ENCODE data around the gene VOPP1. TPM values are rescaled to one million over a fixed set of nuclear protein-coding genes. Genes with fewer than 3 reads are reported as not detected.

Gene VOPP1
- total RNA-seq, 6 experiments from 2014 or later, result 103 to 135 (median 122) TPM

- Mint-ChIP-seq H3K27me3 (ENCODE audit: insufficient read depth) (peaks cover 2% of the 10 kb centered on the region), H3K36me3 (ENCODE audit: low read depth) (no peaks in the 10 kb centered on the region; the same call in 1 of the 2 replicates), H3K4me1 (ENCODE audit: low read depth) (peaks cover 25% of the 10 kb centered on the region), H3K27ac (no peak overlapping the region), H3K4me3 (no peak overlapping the region), H3K9me3 (no peaks in the 10 kb centered on the region)
- no peak for DNase-seq
- TF ChIP-seq, protein P1, sequence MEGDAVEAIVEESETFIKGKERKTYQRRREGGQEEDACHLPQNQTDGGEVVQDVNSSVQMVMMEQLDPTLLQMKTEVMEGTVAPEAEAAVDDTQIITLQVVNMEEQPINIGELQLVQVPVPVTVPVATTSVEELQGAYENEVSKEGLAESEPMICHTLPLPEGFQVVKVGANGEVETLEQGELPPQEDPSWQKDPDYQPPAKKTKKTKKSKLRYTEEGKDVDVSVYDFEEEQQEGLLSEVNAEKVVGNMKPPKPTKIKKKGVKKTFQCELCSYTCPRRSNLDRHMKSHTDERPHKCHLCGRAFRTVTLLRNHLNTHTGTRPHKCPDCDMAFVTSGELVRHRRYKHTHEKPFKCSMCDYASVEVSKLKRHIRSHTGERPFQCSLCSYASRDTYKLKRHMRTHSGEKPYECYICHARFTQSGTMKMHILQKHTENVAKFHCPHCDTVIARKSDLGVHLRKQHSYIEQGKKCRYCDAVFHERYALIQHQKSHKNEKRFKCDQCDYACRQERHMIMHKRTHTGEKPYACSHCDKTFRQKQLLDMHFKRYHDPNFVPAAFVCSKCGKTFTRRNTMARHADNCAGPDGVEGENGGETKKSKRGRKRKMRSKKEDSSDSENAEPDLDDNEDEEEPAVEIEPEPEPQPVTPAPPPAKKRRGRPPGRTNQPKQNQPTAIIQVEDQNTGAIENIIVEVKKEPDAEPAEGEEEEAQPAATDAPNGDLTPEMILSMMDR (IDR thresholded peaks at IDR 0.05), result no peak
Measured at GRCh38 chr7:55435466-55435865, 136.8 kb downstream of the VOPP1 start.

- H3K4me3 Mint-ChIP-seq, result no peak overlapping the region
- no peaks in the 10 kb centered on the region for H3K9me3 Mint-ChIP-seq
- H3K36me3 Mint-ChIP-seq (ENCODE audit: low read depth), result no peaks in the 10 kb centered on the region; the same call in 1 of the 2 replicates
- H3K27ac Mint-ChIP-seq, result no peak overlapping the region
- DNase-seq, result peak; percentile 43
- peaks cover 1% of the 10 kb centered on the region; the same call in 1 of the 2 replicates for H3K4me1 Mint-ChIP-seq (ENCODE audit: low read depth)
- TF ChIP-seq, protein P1 (IDR thresholded peaks at IDR 0.05), result peak; percentile 73
- no peaks in the 10 kb centered on the region; the same call in 1 of the 2 replicates for H3K27me3 Mint-ChIP-seq (ENCODE audit: insufficient read depth)
Measured at GRCh38 chr7:55432939-55433784, 139.1 kb downstream of the VOPP1 start.

DNA sequence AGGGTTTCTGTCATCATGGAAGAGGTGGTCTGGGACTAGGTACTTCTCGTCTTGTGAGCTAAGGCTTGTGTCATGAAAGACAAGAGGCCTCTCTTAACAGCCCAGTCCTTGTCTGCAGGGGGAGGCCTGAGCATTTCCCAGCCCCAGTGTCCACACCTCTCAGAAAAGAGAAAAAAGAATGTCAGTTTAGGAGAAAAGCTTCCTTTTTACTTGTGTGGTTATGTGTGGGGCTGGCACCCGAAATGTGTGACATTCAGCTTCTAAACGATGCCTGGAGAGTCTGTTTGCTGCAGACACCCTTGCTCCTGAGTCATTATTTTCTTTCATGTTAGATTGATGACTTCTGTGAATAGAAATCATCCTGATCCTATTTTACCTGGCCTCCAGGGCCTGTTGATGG lies 139.8 kb downstream of the VOPP1 start:
- TF ChIP-seq, protein P1 (IDR thresholded peaks at IDR 0.05), result no peak
- no peaks in the 10 kb centered on the region; the same call in 1 of the 2 replicates for H3K36me3 Mint-ChIP-seq (ENCODE audit: low read depth)
- H3K4me3 Mint-ChIP-seq, result no peak overlapping the region
- no peaks in the 10 kb centered on the region for H3K9me3 Mint-ChIP-seq
- peaks cover 2% of the 10 kb centered on the region; the same call in 1 of the 2 replicates for H3K4me1 Mint-ChIP-seq (ENCODE audit: low read depth)
- DNase-seq, result no peak
- H3K27me3 Mint-ChIP-seq (ENCODE audit: insufficient read depth), result no peaks in the 10 kb centered on the region; the same call in 1 of the 2 replicates
- H3K27ac Mint-ChIP-seq, result no peak overlapping the region

DNA sequence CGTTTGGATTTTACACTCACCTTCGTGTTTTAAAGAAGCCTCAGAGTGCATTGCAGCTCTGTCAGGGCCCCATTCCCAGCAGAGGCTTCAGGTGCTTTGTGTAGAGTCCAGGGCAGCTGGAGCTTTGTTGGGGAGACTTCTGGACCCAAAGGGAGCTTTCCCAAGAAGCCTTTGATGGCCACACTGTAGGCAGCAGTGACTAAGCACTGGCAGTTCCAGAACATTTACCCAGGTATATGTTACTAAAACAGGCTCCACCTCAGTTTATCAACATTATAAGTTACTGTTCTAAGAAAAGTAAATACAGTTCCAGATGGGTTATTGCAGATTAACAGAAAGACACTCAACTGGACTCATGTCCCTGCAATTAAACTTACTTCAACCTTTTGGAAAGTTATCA lies 140.4 kb downstream of the VOPP1 start:
- Mint-ChIP-seq H3K4me1 (ENCODE audit: low read depth) (peaks cover 8% of the 10 kb centered on the region), H3K4me3 (no peak overlapping the region)
- TF ChIP-seq, protein P1 (IDR thresholded peaks at IDR 0.05), result no peak

DNA sequence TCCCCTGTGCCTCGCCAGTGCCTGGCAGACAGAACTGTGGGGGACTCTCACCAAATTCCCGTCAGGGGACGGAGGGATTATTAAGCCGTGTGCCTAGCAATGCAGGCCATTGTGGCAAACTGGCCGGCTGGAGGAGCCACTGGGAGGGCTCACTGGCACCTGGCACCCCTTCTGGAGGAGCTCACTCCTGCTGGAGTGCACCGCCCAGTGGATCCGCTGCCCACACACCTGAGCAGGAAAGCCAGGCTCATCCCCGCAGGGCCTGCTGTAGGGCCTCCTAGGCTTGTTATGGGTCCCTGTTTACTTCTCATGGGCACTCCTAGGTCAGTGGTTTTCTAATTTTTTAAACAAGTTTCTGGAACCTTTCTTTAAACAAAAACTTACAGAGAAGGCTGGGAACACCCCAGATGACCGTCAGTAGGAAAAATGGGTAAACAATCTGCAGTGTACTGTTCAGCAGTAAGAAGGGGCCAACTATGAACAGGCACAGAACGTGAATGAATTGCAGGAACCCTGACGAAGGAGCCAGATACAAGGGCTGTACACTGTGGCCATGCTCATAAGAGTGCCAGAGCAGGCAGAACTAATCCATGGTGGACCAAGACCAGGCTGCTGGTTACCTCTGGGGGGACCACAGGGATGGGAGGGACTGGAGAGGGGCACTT lies 142.3 kb downstream of the VOPP1 start:
- Mint-ChIP-seq H3K27ac (no peak overlapping the region), H3K4me1 (ENCODE audit: low read depth) (peaks cover 19% of the 10 kb centered on the region), H3K4me3 (no peak overlapping the region), H3K27me3 (ENCODE audit: insufficient read depth) (no peaks in the 10 kb centered on the region), H3K9me3 (no peaks in the 10 kb centered on the region), H3K36me3 (ENCODE audit: low read depth) (peaks cover 19% of the 10 kb centered on the region)
- DNase-seq, result no peak
- TF ChIP-seq, protein P1 (IDR thresholded peaks at IDR 0.05), result no peak

More for the DNA sequence above, 140.4 kb downstream of the VOPP1 start:
- Mint-ChIP-seq H3K27ac (no peak overlapping the region), H3K27me3 (ENCODE audit: insufficient read depth) (no peaks in the 10 kb centered on the region; the same call in 1 of the 2 replicates), H3K36me3 (ENCODE audit: low read depth) (peaks cover under 1% of the 10 kb centered on the region), H3K9me3 (no peaks in the 10 kb centered on the region)
- DNase-seq, result no peak

Measured in HFFc6 (cell line).